Adrenal gland (tissue), 5 donors: ENCODE results near the gene GPC3.

Experiments
- CTCF ChIP-seq, 6 experiments: fragments of 450-650 bp in 4 of 6; fragments of 200-600 bp in 2 of 6; sonication (generic) in 1 of 6; IDR thresholded peaks; 1 replicate in 5 of 6; 2 replicates in 1 of 6; pipeline versions ENCODE4 v1.5.1 to v1.8.0; 2016 to 2021; ENCODE audit warnings: antibody characterized with exemption in 6 of 6, mild to moderate bottlenecking in 2 of 6, moderate library complexity in 1 of 6
- POLR2A ChIP-seq, 2 donors: fragments of 450-650 bp; IDR thresholded peaks; one replicate each; pipeline ENCODE4 v1.6.1; 2017; ENCODE audit warnings: antibody characterized with exemption in 2 of 2, mild to moderate bottlenecking in 2 of 2, moderate library complexity in 1 of 2
- donor health status: DM: no; HTN: no; CAD: no.

DNA sequence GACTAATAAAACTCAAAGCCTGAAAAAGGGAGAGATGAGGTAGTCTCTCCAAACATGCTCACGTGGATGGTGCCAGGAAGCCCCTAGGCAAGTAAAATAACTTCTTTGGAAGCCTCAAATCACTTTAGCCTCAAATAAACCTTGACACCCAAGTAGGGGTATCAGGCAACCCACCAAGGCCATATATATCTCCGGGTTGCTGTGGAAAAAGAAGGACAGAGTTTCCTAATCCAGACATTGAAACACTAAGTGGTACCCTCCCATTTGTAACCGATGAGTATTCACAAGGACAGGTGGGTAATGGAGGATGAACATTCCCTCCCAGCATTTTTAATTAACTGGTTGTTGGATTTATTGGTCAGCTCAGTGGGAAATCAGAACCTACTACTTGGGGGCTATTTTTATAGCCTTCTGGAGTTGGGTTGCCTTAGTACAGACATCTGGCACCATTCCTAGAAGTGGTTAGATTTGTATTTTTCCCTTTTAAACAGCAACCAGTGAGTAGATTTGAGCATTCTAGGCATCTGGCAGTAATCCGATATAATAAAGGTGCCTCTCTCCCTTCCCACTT lies 87.7 kb downstream of the GPC3 start:
- no peak for TF ChIP-seq CTCF (IDR thresholded peaks at IDR 0.05)
- TF ChIP-seq POLR2A (IDR thresholded peaks at IDR 0.05): no peak
